ENCODE results near the gene GOLGA6L10. TPM values are rescaled to one million over a fixed set of nuclear protein-coding genes. Genes with fewer than 3 reads are reported as not detected.

Gene GOLGA6L10
- total RNA-seq, 1 experiment from 2014 or later: 1.2 TPM

GRCh38 chr15:82301296-82302016 is 47.8 kb downstream of the GOLGA6L10 start:
- ChIA-PET CTCF (no interaction called here), RAD21 (ENCODE audit: low non-redundant PET in 1 of 2, low total read pairs in 2 of 2, uncharacterized antibody in 2 of 2, unreplicated experiment in 2 of 2) (no interaction called here), POLR2A (no interaction called here)
- H3K79me2 ChIP-seq (ENCODE audit: insufficient read depth, low read length): no peaks in the 10 kb centered on the region
- no peaks in the 10 kb centered on the region for H3K36me3 ChIP-seq (ENCODE audit: control insufficient read depth in 1 of 2, insufficient read depth in 2 of 2, low read length in 2 of 2)
- H3K4me1 ChIP-seq (ENCODE audit: control insufficient read depth in 1 of 2, insufficient read depth in 2 of 2, low read length in 2 of 2): no peaks in the 10 kb centered on the region
- no peaks in the 10 kb centered on the region for H4K20me1 ChIP-seq (ENCODE audit: insufficient read depth)
- no peak overlapping the region for H3K27ac ChIP-seq (ENCODE audit: low read depth, low read length)
- no peak overlapping the region for H2AFZ ChIP-seq (ENCODE audit: low read depth, low read length, poor library complexity, severe bottlenecking)
- no peak for TF ChIP-seq ZNF274 (IDR thresholded peaks at IDR 0.05; ENCODE audit: low read depth, low read length)
- TF ChIP-seq JUND (IDR thresholded peaks at IDR 0.05): no peak
- no peak for TF ChIP-seq EGR1 (IDR thresholded peaks at IDR 0.05; ENCODE audit: low read depth)
- no peak for TF ChIP-seq CBX3 (IDR thresholded peaks at IDR 0.05; ENCODE audit: low read depth)
- TF ChIP-seq CEBPB (IDR thresholded peaks at IDR 0.05; ENCODE audit: low read depth): no peak
- no peak for TF ChIP-seq TCF7L2 (IDR thresholded peaks at IDR 0.05; ENCODE audit: borderline replicate concordance, extremely low read depth, insufficient read depth, insufficient read length)
- TF ChIP-seq EZH2phosphoT487 (IDR thresholded peaks at IDR 0.05; ENCODE audit: borderline replicate concordance): no peak
- no peak for TF ChIP-seq ELF1 (IDR thresholded peaks at IDR 0.05; ENCODE audit: borderline replicate concordance, low read depth)
- no peak for TF ChIP-seq POLR2A (IDR thresholded peaks at IDR 0.05; ENCODE audit: borderline replicate concordance, extremely low read depth, insufficient read depth, insufficient read length)
- TF ChIP-seq FOSL1 (IDR thresholded peaks at IDR 0.05; ENCODE audit: low read depth): no peak
- no peak for TF ChIP-seq MAX (IDR thresholded peaks at IDR 0.05)
- no peak for TF ChIP-seq SIN3A (IDR thresholded peaks at IDR 0.05; ENCODE audit: low read depth)
- no peak for TF ChIP-seq POLR2AphosphoS5 (IDR thresholded peaks at IDR 0.05; ENCODE audit: low read depth, low read length)
- no peak for TF ChIP-seq SRF (IDR thresholded peaks at IDR 0.05; ENCODE audit: low read depth)
- no peaks in the 10 kb centered on the region for H3K9me3 ChIP-seq (ENCODE audit: control insufficient read depth in 1 of 2, insufficient read depth in 1 of 2, low read depth in 1 of 2, low read length in 2 of 2)
- H3K27me3 ChIP-seq (ENCODE audit: insufficient read depth, low read length): no peaks in the 10 kb centered on the region
- no peak overlapping the region for H3K4me2 ChIP-seq (ENCODE audit: low read length)
- ATAC-seq: no peak
- intact Hi-C loops (cut with micrococcal nuclease): no loop called here
- no peak overlapping the region for H3K9ac ChIP-seq (ENCODE audit: low read length)
- no TSS peak for BruUV-seq (replicated peaks)
- no peaks in the 10 kb centered on the region for H3K9me2 ChIP-seq (ENCODE audit: insufficient read depth)
- no peak for DNase-seq (ENCODE audit: low read depth, low spot score)
- no peak overlapping the region for H3K4me3 ChIP-seq (replicated peaks in 1 of 2; ENCODE audit: low read depth in 1 of 2, low read length in 2 of 2)

Data from HCT116 (cell line).